ENCODE results near the gene MED27.

Gene MED27

GRCh38 chr9:132040246-132040645 lies 39.4 kb downstream of the MED27 start:
- no peak for DNase-seq

DNA sequence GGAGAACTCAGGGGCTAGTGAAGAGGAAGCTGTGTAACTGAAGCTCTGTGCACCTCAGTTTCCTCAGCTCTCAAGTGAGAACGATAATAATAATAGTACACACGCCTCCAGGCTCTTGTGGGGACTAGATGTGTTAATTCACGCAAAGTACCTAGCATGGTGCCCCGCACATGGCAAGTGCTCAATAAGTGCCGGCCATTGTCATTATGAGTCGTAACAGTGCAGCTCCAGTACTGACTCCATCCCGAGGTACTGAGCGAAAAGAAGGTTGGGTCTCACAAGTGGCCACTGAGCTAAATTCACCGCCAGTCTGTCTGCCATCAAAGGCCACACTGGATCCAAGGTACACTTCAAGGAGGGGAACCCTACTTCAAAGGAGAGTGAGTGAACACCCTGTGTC lies 40.4 kb downstream of the MED27 start:
- no peak for DNase-seq

DNA sequence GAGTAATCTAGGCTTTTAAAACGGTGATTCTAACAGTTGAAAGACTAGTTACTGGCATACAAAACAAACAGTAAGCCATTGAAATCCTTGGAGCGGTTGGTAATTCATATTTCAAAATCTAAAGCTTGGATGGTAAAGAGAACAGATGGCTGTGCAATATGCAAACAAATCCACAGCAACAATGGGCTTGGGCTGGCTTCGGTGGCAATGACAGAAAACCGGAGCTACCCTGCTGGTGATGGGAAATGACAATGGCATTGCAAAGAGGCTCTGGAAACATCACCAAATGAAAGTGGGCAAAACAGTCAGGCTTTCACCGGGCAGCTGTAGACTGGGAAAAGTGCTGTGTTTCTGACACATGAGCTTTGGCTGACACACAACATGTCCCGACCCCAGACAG lies 42.2 kb downstream of the MED27 start:
- no peak for DNase-seq

DNA sequence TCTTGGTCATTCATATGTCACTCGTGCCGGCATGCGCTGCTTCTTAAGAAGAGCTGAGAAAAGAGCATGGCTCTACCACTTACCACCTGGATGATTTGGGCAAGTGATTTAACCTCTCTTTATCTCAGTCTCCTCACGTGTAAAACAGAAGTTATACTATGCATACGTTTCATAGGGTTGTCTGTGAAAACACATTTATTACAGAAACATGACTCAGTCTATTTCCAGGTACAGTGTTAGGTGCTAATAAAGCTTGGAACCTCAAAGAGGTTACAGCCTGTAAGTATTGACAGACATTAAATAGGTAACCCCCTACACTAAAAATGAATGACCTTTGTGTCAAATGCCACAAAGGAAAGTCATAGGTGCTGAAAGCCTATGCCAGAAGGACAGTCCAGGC lies 43.1 kb downstream of the MED27 start:
- DNase-seq = no peak

- no peak for DNase-seq
Observed at GRCh38 chr9:132035679-132036078, 44.0 kb downstream of the MED27 start.

- DNase-seq = no peak
Observed at GRCh38 chr9:132032238-132032950, 47.3 kb downstream of the MED27 start.

DNA sequence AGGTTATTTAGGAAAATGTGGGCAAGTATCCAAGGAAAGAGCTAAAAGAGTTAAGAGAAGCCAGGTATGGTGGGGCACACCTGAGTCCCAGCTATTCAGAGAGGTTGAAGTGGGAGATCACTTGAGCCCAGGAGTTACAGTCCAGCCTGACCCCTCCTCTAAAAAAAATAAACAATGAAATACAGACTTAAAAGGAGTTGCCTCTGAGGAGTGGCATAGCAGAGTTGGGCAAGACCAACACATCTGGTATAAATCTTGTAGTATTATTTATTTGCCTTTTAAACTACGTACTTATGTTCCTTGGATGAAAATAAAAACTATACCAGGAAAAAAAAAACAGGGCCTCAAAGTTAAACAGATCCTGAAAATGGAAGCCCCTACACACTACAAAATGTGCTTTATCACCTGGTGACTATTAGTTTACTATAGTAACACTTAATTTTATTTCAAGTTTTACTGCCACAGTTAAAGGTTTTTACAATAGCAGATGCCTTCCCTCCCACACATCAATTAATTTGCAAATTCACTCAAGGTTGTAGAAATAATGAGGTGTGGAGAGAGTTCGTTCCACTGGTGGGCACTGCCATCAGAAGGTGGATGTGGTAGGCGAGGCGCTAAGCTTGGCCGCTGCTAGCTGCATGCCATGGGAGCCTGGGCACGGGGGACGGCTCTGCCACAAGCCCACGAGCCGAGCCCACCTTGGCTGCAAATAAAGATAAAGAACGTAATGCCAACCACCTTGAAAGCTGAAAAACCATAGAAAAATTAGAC lies 48.0 kb downstream of the MED27 start:
- DNase-seq = no peak

- DNase-seq = no peak
Observed at GRCh38 chr9:132030626-132031325, 48.9 kb downstream of the MED27 start.

DNA sequence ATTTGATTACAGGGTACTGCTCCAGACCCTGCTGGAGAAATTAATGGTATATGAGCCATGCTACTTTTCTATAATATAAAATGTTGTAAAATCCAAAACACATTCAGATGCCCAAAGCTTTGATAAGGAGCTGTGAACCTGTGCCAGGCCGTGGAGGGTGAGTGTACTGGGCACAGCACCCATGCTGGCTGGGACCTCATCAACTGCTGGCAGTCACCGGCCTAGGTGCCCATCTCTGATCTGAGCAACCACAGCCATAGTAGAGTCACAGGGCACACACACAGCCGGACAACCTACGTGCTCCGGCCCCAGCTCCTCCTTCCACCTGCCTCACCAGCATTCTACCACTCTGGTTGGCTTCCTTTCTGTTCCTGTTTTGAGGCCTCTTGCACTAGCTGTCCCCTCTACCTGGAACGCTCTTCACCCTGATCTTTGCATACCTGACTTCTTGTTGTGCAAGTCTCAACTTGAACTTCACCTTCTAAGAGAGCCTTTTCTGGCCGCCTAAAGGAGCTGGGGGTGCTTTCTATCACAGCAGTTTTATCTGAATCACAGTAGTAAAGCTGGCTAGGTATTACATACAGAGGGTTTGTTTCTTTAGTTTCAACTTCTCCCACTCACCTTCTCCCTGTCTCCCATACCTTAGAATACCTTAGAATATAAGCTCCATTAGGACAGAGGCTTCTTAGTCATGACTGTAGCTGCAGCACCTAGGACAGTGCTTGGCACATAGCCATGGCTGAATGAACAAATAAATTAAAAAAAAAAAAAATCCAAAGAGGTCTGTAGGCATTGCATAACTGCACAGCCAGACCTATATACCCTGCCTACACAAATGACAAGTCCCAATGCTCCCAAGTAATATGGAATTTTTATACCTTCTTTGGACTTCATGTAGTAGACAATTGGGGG lies 51.7 kb downstream of the MED27 start:
- no peak for DNase-seq

DNA sequence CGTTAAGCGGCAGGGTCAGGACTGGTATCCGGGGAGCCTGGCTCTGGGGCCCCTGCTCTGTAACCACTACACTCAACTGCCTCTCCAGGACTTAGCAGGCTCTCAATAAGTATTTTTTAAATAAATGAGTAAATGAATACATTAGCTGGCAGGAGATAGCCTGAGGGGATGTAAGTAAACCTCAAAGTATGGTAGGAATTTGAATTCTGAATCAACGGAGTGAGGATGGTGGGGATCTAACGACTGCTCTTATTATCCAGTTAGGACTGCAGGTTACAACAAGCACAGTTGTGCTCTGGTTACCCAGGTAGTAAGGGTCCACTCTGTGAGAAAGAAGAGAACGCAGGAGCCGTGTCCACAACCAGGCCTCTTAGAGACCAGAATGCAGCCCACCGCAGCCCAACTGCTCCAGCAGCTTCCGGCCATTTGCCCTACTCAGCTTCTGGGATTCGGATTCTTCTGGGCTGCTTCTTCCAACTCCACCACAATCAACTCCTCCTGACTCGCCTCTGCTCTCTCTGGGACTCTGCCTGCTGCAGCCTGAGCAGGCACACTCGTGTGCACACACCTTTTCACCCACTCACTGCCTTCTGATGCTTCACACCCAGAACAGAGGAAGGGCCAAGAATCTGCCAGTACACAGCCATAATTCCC lies 52.6 kb downstream of the MED27 start:
- no peak for DNase-seq

DNA sequence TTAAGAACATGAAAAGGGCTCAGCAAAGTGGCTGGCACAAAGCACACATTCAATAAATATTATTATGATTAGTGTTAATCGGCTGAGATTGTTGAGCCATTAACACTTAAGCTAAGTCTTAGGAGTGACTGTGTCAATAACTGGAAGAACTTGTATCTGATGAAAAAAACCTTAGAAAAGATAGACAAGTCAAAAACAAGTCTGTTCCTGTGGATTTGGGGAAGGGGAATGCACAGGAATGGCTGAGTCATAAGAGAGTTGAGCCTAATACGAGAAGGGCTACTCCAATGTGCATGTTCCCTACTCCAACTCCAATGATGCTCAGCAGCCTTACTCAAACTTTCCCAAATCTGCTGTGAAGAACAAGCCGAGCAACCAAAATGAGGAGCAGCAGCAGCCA lies 53.9 kb downstream of the MED27 start:
- DNase-seq = no peak

DNA sequence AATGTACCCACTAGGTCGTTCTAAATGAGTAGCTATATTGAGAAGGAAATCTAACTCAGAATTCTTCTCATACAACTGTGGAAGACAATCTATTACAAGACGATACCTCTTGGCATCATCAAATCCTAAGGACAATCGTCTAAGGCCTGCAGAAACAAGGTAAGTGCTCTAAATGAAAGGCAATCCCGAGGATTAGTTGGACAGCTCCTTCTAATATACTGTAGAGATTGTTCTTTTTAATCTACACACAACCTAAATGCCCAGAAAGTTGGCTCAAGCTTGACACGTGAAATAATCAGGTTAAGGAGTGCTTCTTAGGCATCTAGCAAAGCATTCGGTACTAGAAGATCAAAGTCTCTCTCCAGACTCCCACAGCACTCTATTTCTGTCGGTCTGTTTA lies 55.1 kb downstream of the MED27 start:
- no peak for DNase-seq

DNA sequence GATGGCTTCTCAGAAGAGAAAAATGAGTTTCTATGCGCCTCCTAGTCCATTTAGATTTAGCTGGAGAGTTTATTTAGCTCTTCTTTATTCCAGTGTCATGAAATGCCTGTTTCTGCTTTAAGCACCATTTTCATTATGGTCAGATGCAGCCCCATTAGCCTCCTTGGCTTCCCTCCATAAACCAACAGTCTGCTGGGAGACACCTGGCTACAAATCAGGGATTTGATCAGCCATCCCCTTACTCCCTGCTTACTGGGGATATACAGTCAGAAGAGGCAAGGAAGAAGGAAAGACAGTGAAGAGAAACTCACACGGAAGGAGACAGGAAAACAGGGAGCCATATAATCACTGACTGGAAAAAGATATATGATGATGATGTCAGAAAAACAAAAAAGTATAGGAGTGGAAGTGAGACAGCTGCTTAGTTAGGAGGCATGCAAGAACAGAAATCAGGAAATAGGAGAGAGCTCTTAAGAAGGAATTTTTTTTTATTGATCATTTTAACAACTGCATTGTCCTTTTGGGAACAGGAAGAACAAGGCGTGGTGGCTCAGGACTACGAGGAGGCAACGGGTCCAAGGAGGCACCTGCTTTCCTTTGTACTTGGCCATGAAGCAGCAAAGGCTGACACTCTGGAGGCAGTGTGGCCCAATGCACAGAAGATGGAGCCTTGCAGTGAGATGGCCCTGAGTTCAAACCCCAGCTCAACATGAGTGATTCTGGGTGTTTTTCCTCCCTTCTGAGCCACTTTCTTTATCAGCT lies 56.1 kb downstream of the MED27 start:
- DNase-seq = no peak

GRCh38 chr9:132020820-132021510 lies 58.7 kb downstream of the MED27 start:
- no peak for DNase-seq

- no peak for DNase-seq
Observed at GRCh38 chr9:132020272-132020671, 59.4 kb downstream of the MED27 start.

DNA sequence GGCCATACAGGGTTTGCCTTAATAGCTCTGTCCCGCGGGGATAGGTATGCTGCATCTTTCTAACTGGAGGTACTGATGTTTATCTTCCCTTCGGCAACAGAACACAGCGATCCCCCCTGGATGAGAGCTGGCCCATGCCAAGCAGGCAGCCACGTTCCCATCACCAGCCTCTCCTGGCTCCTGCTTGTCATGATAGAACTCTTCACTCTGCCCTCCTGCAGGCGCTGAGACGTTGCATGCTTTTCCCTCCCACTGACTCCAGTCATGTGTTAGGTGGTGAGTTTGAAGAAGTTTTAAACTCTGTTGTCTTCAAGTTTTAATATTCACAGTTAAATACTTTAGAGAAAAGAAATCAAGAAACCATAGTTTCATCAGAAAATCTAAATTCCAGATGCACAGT lies 60.0 kb downstream of the MED27 start:
- no peak for DNase-seq

DNA sequence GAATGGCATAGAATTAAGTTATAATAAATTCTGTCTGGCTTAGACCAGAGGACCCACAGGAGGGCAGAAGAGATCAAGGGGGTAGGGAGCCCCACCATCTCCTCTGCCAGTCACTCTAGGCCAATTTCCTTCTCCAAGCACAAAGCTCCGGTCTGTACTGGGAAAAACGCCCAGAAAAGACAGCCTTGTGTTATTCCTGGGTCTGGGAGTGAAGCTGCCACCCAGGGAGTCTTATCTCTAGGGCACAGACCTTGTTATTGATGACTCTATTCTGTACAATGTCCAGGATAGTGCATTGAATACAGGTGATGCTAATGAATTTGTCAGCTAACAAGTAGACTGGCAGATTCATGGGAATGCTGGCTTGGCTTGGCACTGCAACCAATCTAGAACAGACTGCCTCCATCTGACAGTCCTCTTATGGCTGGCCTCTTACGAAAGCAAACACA lies 60.7 kb downstream of the MED27 start:
- DNase-seq = no peak

DNA sequence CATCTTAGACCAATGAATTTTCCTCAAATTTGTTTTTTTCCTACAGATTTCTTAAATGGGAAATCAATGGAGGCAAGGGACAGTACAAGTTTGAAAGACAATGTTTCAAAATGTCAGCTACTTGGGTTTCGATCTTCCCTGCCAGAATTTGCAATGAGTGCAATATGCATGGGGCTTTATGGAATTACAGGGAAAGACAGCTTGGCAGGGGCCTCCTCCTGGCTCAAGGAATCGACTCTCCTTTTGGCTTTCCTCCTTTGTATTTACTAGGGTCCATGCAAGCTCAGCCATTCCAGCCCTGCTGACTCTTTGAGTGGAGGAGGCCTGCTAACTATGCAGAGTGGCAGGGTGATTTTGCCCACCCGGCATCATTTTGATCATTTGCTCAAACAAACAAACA lies 63.2 kb downstream of the MED27 start:
- no peak for DNase-seq

- DNase-seq = no peak
Observed at GRCh38 chr9:132015866-132016265, 63.8 kb downstream of the MED27 start.

- no peak for DNase-seq
Observed at GRCh38 chr9:132014218-132014805, 65.4 kb downstream of the MED27 start.

All from activated CD8-positive, alpha-beta memory T cell treated with anti-CD3 and anti-CD28 coated beads, Interleukin-2, amount 50 U/mL, for 48 hours (primary cell).